Measurements from ENCODE around the gene MLKL. TPM values are rescaled to one million over a fixed set of nuclear protein-coding genes. Genes with fewer than 3 reads are reported as not detected.

Gene MLKL
- total RNA-seq, 1 donor from 2014 or later: 28.6 TPM

DNA sequence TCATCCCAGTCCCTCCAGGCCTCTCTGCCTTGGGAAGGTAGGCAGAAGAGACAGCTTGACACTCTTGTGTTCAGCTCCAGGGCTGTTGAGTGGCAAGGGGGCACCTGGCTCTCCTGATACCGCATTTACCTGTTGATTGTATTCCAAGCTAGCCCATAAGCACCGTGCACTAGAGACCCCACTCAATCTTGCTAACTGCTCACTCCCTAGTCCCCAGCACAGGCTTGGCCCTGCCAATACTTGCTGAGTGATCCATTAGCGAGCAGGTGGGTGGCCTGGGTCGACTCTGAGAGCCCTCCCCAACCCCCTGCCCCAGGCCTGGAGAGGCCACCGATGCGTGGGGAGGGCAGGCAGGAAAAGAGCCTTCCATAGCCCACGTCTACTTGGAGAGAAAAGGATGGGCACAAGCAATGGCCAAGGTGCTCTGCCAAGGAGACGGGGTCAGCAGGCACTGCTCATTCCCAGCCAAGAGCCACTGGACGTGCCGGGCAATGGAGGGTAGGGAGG is 44.5 kb upstream of the MLKL start:
- no peaks in the 10 kb centered on the region for H3K9me3 ChIP-seq
- no peak for DNase-seq
- H3K4me1 ChIP-seq: no peaks in the 10 kb centered on the region
- TF ChIP-seq, protein P1, sequence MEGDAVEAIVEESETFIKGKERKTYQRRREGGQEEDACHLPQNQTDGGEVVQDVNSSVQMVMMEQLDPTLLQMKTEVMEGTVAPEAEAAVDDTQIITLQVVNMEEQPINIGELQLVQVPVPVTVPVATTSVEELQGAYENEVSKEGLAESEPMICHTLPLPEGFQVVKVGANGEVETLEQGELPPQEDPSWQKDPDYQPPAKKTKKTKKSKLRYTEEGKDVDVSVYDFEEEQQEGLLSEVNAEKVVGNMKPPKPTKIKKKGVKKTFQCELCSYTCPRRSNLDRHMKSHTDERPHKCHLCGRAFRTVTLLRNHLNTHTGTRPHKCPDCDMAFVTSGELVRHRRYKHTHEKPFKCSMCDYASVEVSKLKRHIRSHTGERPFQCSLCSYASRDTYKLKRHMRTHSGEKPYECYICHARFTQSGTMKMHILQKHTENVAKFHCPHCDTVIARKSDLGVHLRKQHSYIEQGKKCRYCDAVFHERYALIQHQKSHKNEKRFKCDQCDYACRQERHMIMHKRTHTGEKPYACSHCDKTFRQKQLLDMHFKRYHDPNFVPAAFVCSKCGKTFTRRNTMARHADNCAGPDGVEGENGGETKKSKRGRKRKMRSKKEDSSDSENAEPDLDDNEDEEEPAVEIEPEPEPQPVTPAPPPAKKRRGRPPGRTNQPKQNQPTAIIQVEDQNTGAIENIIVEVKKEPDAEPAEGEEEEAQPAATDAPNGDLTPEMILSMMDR (IDR thresholded peaks at IDR 0.05): no peak
- no peaks in the 10 kb centered on the region for H3K36me3 ChIP-seq
- intact Hi-C loops (cut with DNase I): no loop called here
- H3K4me3 ChIP-seq: no peak overlapping the region
- H3K27ac ChIP-seq: no peak overlapping the region
- no peaks in the 10 kb centered on the region for H3K27me3 ChIP-seq
- no peak for ATAC-seq

DNA sequence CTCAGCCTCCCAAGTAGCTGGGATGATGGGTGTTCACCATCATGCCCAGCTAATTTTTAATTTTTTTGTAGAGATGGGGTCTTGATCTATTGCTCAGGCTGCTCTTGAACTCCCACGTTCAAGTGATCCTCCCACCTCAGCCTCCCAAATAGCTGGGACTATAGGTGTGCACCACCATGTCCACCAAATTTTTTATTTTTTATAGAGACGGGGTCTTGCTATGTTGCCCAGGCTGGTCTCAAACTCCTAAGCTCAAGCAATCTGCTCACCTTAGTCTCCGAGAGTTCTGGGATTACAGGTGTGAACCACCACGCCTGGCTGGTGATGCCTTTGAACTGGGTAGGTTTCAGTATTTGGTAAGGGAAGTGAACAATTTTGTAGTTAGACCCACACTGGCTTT is 43.9 kb upstream of the MLKL start:
- TF ChIP-seq, protein P1 (IDR thresholded peaks at IDR 0.05): no peak

DNA sequence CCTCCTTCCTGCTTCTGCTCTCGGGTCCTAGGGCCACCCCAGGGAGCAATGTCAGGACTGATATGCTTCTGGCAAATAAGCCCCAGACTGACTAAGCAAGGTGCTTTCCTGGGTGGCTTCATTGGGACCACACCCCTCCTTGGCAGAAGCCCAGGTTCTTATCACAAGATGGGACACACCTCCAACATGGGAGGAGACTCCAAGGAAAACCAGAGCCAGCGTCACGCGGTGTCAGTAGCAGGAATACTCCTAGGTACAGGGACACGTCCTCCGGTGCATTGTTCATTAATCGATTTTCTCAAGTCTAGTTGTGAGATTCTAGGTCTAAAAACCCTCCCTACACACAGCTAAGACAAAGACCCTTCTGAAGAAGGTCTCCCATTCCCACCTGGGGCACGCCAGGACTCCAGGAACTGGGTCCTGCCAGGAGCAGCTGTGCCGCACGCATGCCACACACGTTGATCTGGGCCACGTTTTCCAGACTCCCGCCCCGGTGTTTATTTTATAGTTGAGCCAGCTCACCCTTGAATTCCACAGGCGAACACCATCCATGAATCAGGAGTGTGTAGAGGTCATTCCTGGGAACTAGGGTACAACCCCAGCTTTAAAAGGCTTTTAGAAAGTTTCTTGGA is 43.1 kb upstream of the MLKL start:
- intact Hi-C loops (cut with DNase I): no loop called here

More for the DNA sequence above, 43.9 kb upstream of the MLKL start:
- Histone ChIP-seq H3K9me3 (no peaks in the 10 kb centered on the region), H3K27ac (no peak overlapping the region), H3K4me3 (no peak overlapping the region), H3K36me3 (no peaks in the 10 kb centered on the region), H3K4me1 (no peaks in the 10 kb centered on the region), H3K27me3 (no peaks in the 10 kb centered on the region)
- no peak for ATAC-seq
- no peak for DNase-seq
- intact Hi-C loops (cut with DNase I): no loop called here

DNA sequence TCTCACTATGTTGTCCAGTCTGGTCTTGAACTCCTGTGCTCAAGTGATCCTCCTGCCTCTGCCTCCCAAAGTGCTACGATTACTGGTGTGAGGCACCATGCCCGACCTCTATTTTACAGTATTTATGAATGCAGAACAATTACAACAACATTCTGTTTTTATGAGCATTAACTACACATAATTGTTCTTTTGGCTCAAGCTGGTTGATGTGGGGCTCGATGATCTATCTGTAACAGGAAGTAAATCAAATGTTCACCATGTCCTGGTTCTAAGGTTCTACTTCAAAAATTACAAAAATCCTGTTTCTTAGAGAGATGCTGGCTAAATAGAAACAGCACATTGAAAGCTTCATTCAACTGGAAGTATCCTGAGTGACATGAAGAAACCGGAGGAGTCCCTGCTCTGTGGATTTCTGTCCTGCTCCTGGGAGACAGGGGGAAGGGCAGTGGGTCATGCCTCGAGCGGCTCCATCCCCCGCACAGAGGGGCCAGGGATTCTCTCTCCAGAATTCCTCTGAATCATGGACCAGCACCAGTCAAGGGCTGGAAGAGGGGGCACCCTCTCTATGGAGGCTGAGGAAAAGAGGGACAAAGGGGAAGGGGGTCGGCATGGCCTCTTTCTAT is 42.5 kb upstream of the MLKL start:
- no peak for ATAC-seq
- no peak overlapping the region for H3K4me3 ChIP-seq
- no peaks in the 10 kb centered on the region for H3K36me3 ChIP-seq
- no peak for DNase-seq
- no peak overlapping the region for H3K27ac ChIP-seq
- intact Hi-C loops (cut with DNase I): no loop called here
- no peaks in the 10 kb centered on the region for H3K4me1 ChIP-seq
- TF ChIP-seq, protein P1 (IDR thresholded peaks at IDR 0.05): no peak
- H3K9me3 ChIP-seq: no peaks in the 10 kb centered on the region
- no peaks in the 10 kb centered on the region for H3K27me3 ChIP-seq

More for the DNA sequence above, 43.1 kb upstream of the MLKL start:
- H3K4me1 ChIP-seq: no peaks in the 10 kb centered on the region
- DNase-seq (peak; percentile 82), ATAC-seq (peak; percentile 91)
- H3K4me3 ChIP-seq: no peak overlapping the region
- TF ChIP-seq, protein P1 (IDR thresholded peaks at IDR 0.05): no peak
- no peaks in the 10 kb centered on the region for H3K36me3 ChIP-seq
- no peaks in the 10 kb centered on the region for H3K27me3 ChIP-seq
- H3K27ac ChIP-seq: peak overlapping the region; percentile 39
- H3K9me3 ChIP-seq: no peaks in the 10 kb centered on the region

DNA sequence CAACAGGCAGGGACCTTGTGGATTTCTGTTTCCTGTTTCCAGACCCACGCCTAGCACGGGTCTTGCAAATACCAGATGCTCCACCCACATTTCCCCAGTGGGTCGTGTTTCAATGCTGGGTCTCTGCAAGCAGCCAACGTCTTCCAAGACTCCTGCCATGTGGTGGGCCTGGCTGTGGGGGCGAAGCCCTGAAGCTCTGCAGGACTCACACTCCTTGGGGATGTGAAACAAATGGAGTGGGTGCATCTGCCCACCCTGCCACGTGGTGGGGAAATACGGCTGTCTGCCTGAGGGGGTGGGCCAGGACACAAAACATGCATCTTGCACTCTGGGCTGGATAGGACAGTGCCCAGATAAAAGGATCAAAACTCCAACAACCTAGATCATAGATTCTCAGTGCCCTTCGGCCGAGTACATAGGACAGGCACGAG is 41.4 kb upstream of the MLKL start:
- Histone ChIP-seq H3K27me3 (no peaks in the 10 kb centered on the region), H3K4me3 (no peak overlapping the region), H3K9me3 (no peaks in the 10 kb centered on the region), H3K36me3 (no peaks in the 10 kb centered on the region), H3K27ac (no peak overlapping the region), H3K4me1 (no peaks in the 10 kb centered on the region)
- TF ChIP-seq, protein P1 (IDR thresholded peaks at IDR 0.05): no peak
- ATAC-seq (no peak), DNase-seq (no peak)
- intact Hi-C loops (cut with DNase I): no loop called here
